Bronchial epithelial cell (primary cell): ENCODE measurements around the gene CMIP. TPM values are rescaled to one million over a fixed set of nuclear protein-coding genes. Genes with fewer than 3 reads are reported as not detected.
"Not testable (repeated sequence)": the region's sequence is repeated elsewhere in the genome, so short reads cannot be mapped to it uniquely, and the experiment has no call there.

ENCODE experiments used
- DNase-seq: peaks from one replicate; pipeline ENCODE4 v3.0.0-alpha.2; 2010; ENCODE audit warnings: low read depth
- FAIRE-seq: peaks from 2 replicates; lab custom pipeline; 2011; peaks lifted over from hg19 to GRCh38; lab: Jason Lieb, UNC
- H3K27me3 ChIP-seq: 2 replicates; pipeline ENCODE4 v1.5.1; 2011; ENCODE audit warnings: low read length; ENCODE audit not compliant: control insufficient read depth, insufficient read depth
- H3K36me3 ChIP-seq: 2 replicates; pipeline ENCODE4 v1.5.1; 2011; ENCODE audit warnings: low read length; ENCODE audit not compliant: control insufficient read depth, insufficient read depth
- H3K4me3 ChIP-seq: 2 replicates; pipeline ENCODE4 v1.5.1; 2011; ENCODE audit warnings: mild to moderate bottlenecking, low read depth, low read length, control low read depth
- CTCF ChIP-seq: IDR thresholded peaks from 2 replicates; pipeline ENCODE4 v1.5.1; 2011; ENCODE audit warnings: mild to moderate bottlenecking, moderate library complexity, low read length, control low read depth, inconsistent platforms; ENCODE audit not compliant: insufficient read depth, severe bottlenecking
- total RNA-seq: library from RNA; depleted of rRNA; stranded (reverse); fragments of >200 nt; gene quantifications from 2 replicates; pipeline ENCODE4 v1.2.1, GENCODE V29; 2014

The CMIP gene
- total RNA-seq, 1 donor from 2014 or later = 21.1 TPM

GRCh38 chr16:81688182-81688581 is 243.6 kb downstream of the CMIP start:
- FAIRE-seq = no peak

GRCh38 chr16:81688839-81689238 is 244.2 kb downstream of the CMIP start:
- H3K27me3 ChIP-seq, FAIRE-seq, DNase-seq, H3K4me3 ChIP-seq: not testable (repeated sequence)
- H3K36me3 ChIP-seq = peaks cover 46% of the 10 kb centered on the region

More at GRCh38 chr16:81688182-81688581, 243.6 kb downstream of the CMIP start:
- Histone ChIP-seq H3K27me3 (no peaks in the 10 kb centered on the region), H3K4me3 (no peak overlapping the region), H3K36me3 (peaks cover 40% of the 10 kb centered on the region)
- no peak for DNase-seq
- TF ChIP-seq CTCF = no peak

GRCh38 chr16:81692021-81692420 is 247.4 kb downstream of the CMIP start:
- no peak for TF ChIP-seq CTCF
- FAIRE-seq = no peak

GRCh38 chr16:81692571-81692970 is 248.0 kb downstream of the CMIP start:
- Histone ChIP-seq H3K4me3 (no peak overlapping the region), H3K27me3 (no peaks in the 10 kb centered on the region), H3K36me3 (peaks cover 37% of the 10 kb centered on the region)
- DNase-seq = no peak
- TF ChIP-seq CTCF = no peak
- FAIRE-seq = no peak

More at GRCh38 chr16:81692021-81692420, 247.4 kb downstream of the CMIP start:
- Histone ChIP-seq H3K27me3 (no peaks in the 10 kb centered on the region), H3K36me3 (peaks cover 37% of the 10 kb centered on the region), H3K4me3 (no peak overlapping the region)
- no peak for DNase-seq

- Histone ChIP-seq H3K36me3 (peaks cover 40% of the 10 kb centered on the region), H3K4me3 (no peak overlapping the region), H3K27me3 (no peaks in the 10 kb centered on the region)
- FAIRE-seq = no peak
- TF ChIP-seq CTCF = no peak
- no peak for DNase-seq
Measured at GRCh38 chr16:81693041-81693743, 248.6 kb downstream of the CMIP start.

GRCh38 chr16:81693744-81694303 is 249.2 kb downstream of the CMIP start:
- DNase-seq (no peak), FAIRE-seq (no peak)
- peaks cover 41% of the 10 kb centered on the region for H3K36me3 ChIP-seq
- no peak for TF ChIP-seq CTCF
- no peaks in the 10 kb centered on the region for H3K27me3 ChIP-seq
- H3K4me3 ChIP-seq = no peak overlapping the region
